HG03378 (cell line): ENCODE results near the gene MSANTD2.
A peak's percentile ranks its signal among the peaks of the same experiment; 100 is the strongest.
"Not testable (repeated sequence)": the region's sequence is repeated elsewhere in the genome, so short reads cannot be mapped to it uniquely, and the experiment has no call there.

Experiments used
- ATAC-seq: cut with Tn5 transposase; IDR thresholded peaks from one replicate; pipeline ENCODE4 v1.9.1; 2021; ENCODE audit warnings: mild to moderate bottlenecking, moderate library complexity; ENCODE audit not compliant: unreplicated experiment

The MSANTD2 gene

GRCh38 chr11:124778281-124778680, 21.9 kb downstream of the MSANTD2 start:
- no peak for ATAC-seq

- ATAC-seq = no peak
These were observed 23.2 kb downstream of the MSANTD2 start for GRCh38 chr11:124776865-124777645.

- ATAC-seq = not testable (repeated sequence)
These were observed 29.2 kb downstream of the MSANTD2 start for GRCh38 chr11:124770959-124771358.

- no peak for ATAC-seq
These were observed 30.1 kb downstream of the MSANTD2 start for GRCh38 chr11:124769806-124770774.

GRCh38 chr11:124768914-124769313, 31.3 kb downstream of the MSANTD2 start:
- ATAC-seq = no peak

GRCh38 chr11:124766156-124766555, 34.0 kb downstream of the MSANTD2 start:
- no peak for ATAC-seq

DNA sequence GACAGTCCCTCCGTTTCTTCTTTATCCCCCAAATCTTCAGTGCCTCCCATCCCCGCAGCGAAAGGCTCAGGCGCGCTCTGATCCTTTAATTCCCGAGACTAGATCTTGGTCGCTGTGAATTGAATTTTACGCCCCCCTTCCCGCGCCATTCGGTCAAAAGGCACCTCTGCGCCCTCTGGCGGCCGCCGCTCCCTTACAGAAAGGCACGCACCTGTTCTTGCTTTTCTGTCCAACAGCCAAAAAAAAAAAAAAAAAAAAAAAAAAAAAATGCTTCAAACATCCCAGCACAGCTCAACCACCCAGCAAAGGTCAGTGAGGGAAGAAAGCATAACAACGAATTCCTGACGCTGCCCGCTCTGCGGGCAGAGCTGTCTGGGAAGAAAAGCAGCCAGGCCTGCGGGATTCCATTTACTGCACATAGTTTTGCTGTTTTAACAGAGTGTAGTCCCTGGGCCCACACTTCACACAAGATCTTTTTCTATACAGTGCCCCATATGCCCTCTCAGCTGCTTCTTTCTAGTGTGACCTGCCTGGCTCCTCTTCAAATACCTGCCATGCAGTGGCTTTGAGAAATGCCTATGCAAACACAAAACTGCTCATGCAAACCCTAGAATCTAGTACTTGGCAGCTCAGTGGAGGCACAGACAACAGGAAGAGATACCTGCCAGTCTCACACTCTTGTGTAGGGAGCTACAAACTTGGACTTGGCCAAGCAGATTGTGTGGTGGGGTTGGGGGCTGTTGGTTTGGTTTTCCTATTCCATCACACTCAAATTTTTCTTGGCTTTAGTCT, 36.9 kb downstream of the MSANTD2 start:
- no peak for ATAC-seq

DNA sequence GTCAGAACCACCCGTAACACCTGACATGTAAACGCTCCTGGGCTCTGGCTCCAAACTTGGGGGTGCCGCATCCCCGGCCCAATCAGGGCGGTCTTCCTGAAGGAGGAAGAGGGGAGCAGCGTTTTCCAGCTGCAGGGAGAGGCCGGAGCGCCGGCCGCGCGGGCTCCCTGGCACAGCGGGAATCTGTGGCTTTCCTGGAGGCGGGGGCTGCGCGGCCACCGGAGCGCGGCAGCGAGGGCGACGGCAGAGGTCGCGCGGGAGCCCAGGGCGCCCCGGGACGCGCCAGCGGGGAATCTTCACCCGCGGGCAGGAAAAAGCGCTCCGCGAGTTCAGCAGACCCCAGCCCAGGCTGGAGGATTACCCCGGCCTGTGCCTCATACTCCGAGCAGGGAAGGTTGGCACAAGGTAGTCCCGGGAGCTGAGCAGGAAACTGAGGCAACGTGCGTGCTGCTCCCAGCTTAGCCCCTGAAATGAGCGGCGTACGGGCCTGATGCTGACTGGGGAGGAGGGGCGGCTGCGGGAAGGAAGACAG, 37.5 kb downstream of the MSANTD2 start:
- no peak for ATAC-seq

DNA sequence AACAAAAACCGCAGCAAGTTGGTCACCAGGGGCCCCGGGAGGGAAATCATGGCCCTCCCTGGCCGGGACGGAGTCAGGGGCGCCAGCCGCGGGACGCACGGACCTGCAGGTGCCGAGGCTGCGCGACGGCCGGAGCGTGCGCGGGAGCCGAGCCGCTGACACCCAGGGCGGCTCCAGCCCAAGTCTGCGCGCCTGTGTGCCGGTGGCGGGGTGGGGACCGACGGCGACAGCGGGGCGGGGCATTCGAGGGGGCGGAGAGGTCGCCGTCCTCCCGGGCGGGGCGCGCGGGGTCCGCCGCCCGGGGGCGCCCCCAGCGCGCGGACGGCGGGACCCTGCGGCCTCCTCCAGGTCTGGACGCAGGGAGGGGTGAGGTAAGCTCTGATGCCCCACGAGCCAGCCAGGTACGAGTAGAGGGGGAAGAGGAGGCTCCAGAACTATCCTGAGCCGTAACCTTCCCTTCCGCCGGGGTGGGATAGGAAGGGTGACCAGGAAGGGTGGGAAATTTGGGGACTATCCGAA, 38.0 kb downstream of the MSANTD2 start, which contains the start of gene ESAM:
TSS of gene ESAM (minus strand) at position 186 of the 519 bp plus-strand sequence. CDS start at position 50, 136 bp downstream.
- no peak for ATAC-seq

GRCh38 chr11:124761301-124762104, 38.7 kb downstream of the MSANTD2 start:
- ATAC-seq = no peak

GRCh38 chr11:124760806-124761205, 39.4 kb downstream of the MSANTD2 start:
- ATAC-seq = no peak

- peak; percentile 32 for ATAC-seq
These were observed 40.0 kb downstream of the MSANTD2 start for GRCh38 chr11:124760205-124760652.

DNA sequence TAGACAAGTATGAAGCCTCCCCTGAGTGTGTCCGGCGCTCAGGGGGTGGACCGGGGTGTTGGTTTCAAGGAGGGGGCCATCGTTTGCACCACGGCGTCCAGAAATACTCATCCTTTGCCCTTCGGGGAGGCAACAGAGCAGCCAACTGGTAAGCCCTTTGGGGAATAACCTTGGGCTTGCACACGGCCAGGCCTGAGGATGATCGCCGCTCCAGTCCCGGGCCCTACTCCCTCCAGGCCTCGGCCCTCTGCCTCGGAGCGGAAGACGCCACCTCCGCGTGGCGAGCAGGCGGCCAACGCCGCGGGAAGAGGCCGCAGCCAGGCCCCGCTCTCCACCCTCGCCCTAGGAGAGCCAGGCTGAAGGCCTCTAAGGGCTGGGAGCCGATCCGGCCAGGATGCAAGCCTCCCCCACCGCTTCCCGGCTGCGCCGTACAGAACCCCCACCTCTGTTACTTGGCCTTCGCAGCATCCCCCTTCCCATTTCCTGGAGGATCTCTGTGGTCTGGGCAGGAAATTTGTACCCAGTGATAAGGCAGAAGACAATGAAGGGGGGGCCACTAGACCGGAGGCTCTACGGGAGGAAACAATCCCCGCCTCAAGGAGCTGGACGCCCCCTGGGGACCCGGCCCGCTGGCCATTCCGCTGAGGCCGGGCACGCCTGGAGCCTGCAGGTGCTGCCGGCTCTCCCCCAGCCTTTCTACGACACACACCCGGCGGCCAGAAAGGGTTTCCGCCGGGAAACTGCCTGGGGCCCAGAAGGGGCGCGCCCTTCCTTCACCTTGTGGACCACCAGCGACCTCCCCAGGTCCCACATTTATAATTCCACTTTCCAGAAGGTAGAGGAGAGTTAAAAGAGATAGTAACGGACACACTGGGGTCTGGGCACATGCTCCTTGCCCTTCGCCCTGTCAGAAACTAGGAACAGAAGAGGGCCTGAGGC, 40.7 kb downstream of the MSANTD2 start:
- ATAC-seq = peak; percentile 3

DNA sequence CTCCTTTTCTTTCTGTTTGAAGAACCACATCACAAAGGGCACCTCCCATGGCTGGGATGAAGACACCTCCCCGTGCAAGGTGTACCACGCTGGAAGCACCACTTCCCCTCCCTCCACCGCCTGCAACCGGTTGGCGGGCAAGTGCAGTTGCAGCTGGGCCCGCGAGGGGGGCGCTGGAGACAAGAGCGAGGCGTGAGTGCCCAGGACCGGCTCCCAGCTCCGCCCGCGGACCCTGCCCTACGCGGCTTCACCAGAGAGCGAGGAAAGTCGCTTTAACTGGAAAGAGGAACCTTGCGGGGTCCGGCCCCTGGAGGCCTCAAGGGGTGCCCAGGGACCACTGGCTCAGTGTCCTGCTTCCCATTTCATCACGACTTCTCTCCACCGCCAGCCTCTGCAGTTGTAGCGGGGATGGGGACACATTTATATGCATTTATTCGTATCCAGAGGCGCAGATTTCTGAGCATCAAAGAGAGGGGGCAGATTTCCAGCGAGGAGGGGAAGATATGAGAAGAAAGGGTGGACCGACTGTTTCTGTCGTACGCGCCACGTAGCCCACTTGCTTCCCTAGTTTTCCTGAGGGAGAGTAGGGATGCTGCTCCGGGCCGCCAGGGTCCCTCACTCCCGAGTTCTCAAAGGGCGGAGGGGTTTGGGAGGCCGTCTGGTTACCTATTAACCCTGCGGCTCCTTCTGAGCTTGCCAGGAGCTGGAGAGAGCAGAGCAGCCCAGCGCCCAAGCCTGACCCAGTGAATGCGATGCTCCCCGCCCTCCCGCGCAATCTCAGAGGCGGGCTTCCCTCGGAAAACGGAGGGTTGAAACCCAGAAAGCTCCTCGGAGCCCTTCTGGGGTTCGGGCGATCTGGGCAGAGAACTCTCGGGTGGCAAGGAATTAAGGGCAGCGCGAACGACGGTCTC, 41.6 kb downstream of the MSANTD2 start:
- peak; percentile 39 for ATAC-seq

- ATAC-seq = no peak
These were observed 42.9 kb downstream of the MSANTD2 start for GRCh38 chr11:124757320-124757719.

DNA sequence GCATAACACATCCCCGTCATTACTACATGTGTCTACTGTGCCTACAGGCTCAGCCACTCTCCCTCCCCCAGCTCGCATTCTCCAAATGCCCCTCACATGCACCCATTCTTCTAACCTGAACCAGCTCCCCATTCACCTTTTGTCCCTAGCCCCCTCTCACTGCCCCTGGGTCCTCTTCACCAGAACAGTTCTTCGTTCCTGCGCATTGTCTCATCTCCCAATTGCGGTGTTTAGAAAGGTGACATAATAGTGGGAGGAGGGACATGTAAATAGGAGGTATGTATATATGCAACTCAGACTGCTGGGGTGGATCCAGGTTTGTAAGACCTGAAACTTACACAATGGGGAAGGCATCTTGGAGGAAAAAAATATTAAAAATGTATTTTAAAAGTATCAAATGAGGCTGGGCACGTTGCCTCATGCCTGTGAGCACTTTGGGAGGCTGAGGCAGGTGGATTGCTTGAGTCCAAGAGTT, 43.4 kb downstream of the MSANTD2 start:
- no peak for ATAC-seq
